Occipital lobe (tissue), 2 donors: ENCODE measurements around the gene MED27. TPM values are rescaled to one million over a fixed set of nuclear protein-coding genes. Genes with fewer than 3 reads are reported as not detected.

ENCODE experiments used
- DNase-seq: peaks from one replicate; lab custom pipeline; 2025; lab: John Stamatoyannopoulos, UW
- total RNA-seq: library from RNA; depleted of rRNA; stranded (reverse); fragments of >200 nt; gene quantifications from one replicate; pipeline ENCODE4 v1.2.3, GENCODE V29; 2014

The MED27 gene
- total RNA-seq, 1 donor from 2014 or later, result 11.5 TPM

GRCh38 chr9:131971482-131972074 is 108.1 kb downstream of the MED27 start:
- DNase-seq, result no peak

- DNase-seq, result no peak
Measured at GRCh38 chr9:131969469-131969989, 110.1 kb downstream of the MED27 start.

GRCh38 chr9:131968632-131969031 is 111.0 kb downstream of the MED27 start:
- no peak for DNase-seq

- no peak for DNase-seq
Measured at GRCh38 chr9:131965841-131966240, 113.8 kb downstream of the MED27 start.

- DNase-seq, result no peak
Measured at GRCh38 chr9:131965103-131965502, 114.6 kb downstream of the MED27 start.

DNA sequence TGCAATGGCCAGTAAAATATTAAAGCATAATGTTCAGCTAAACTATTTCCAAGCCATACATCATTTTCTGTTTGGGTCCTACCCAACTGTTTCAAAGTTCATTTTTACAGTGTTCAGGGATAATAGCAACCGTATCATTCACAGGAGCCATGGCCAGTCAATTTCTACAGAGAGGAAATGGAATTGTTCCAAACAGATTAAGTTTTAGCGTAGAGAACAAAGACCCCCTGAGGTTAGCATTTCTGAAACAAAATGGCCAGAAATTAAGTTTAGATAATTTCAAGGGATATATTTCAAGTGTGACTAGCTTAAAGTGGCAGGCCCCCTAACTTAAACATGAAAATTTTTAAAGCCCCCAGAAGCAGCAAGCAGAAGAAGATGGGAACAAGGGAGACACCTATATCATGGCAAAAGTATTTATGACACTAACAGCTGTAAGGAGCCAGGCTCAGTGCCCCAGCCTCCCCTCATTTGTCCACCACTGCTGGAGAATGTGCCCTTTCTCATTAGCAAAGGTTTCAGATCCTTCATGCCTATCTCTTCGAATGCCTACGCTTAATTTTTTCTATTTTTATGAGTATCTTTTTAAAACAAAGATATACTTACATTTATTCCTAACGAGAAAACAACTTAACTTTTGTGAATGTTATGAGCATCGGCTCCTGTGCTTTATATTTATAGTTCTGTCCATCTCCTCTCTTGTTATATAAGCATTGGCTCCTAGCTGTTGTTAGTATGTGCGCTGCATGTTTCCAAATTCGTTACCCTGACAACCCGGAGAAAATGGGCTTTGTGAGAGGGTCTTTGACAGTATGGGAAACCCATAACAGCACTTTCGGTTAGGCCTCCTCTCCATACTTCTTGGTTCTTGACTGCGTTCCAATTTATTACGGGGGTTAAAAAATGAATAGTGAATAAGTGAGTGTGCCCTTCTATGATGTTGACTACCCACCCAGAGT is 116.3 kb downstream of the MED27 start:
- DNase-seq, result no peak

DNA sequence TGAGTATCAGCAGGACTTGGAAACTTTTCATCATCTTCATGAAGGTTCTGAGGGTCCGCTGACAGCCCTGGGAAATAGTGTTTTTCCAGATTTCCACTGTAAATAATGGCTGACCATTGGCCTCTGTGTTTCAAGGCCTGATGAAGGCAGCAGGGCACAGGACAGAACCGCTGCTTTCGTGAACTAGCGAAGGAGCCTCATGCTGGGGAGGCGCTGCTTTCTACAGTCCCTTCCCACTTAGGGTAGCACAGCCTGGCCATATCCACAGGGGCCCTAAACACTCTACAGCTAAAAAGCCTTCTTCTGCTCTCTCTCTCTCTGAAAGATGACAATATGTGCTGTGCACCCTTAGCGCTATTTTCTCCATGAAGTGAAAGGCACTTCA is 118.2 kb downstream of the MED27 start:
- DNase-seq, result no peak

DNA sequence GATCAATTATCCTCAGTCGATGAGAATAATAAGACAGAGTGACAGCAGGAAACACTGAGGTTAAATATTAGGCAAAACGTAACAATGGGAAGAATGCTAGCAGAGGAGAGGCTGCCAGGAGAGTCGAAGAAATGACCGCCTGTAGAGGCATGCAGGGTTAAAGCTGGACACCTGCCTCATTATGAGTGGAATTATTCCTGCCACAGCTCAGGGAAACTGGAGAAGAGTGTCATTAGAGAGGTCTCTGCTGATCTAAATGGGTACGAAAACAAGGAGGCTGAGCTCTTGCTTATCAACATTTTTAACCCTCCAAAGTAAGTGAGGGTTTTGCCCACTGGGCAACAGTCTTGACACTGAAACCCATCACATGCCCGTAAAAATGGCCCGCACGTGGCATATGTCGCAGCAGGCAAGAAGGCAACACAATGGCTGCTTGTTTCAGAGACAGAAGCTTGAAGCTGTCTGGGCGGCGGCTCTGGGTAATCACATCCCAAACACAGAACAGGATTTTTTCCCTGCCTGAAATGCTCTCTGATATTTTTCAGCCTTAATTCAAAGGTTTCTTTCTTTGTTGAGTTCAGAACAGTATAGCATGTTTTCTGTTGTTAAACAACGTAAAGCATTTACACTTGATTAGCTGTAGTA is 118.7 kb downstream of the MED27 start:
- DNase-seq, result peak; percentile 19

DNA sequence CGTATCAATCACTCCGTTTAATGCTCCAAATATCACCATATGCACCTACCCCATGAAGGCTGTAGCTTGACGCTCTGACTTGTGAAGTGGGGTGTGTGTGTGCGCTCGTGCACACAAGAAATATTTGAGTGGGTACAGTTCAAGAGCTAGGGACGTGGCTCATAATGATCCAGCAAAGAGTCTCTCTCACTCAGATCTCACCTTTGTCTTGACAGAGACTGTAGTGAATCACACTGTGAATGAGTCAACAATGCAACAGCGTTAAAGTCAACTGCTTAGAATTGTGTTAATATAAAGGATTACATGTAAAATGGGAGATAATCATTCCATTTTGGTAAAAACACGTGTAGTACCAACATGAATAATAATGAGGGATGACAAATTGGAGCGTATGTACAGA is 119.4 kb downstream of the MED27 start:
- no peak for DNase-seq

GRCh38 chr9:131959887-131960286 is 119.8 kb downstream of the MED27 start:
- no peak for DNase-seq

GRCh38 chr9:131959056-131959455 is 120.6 kb downstream of the MED27 start:
- DNase-seq, result no peak

DNA sequence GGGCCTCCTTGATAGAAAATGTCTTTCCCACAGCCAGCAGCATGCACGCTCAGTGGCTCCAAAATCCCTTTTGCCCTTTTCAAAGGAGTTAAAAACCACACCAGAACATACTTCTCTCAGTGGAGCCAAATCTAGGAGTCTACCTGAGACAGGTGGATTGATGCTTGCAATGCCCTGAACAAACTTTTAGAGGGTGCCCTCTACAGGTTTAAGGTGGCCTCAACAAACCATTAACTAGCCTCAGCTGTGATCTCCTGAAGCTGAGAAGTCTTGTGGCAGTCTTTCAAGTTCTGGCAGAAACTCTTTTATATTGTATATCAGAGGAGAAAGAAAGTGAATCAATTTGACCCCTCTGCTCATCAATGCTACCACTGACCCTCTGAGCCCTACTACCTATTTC is 125.4 kb downstream of the MED27 start:
- no peak for DNase-seq

DNA sequence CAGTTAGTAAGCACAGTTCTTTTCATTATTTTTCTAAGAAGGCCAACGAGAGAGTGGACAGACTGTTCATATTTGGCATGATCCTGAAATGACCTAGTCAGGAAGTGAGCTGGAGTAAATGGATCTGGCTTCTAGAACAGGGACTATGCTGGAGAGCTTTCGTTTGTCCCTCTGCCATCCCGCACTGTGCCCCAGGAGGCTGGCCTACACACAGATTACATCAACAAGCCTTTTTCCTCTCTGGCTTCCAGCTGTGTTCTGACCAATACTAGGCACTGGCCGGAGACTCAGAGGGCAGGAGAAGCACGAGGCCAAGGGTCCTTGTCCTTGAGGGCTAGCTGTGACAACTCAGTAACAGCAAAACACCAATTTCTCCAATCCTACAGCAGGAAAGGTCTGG is 127.8 kb downstream of the MED27 start:
- DNase-seq, result no peak

- no peak for DNase-seq
Measured at GRCh38 chr9:131951155-131951554, 128.5 kb downstream of the MED27 start.

GRCh38 chr9:131950487-131950886 is 129.2 kb downstream of the MED27 start:
- DNase-seq, result no peak

- DNase-seq, result no peak
Measured at GRCh38 chr9:131946180-131946579, 133.5 kb downstream of the MED27 start.

DNA sequence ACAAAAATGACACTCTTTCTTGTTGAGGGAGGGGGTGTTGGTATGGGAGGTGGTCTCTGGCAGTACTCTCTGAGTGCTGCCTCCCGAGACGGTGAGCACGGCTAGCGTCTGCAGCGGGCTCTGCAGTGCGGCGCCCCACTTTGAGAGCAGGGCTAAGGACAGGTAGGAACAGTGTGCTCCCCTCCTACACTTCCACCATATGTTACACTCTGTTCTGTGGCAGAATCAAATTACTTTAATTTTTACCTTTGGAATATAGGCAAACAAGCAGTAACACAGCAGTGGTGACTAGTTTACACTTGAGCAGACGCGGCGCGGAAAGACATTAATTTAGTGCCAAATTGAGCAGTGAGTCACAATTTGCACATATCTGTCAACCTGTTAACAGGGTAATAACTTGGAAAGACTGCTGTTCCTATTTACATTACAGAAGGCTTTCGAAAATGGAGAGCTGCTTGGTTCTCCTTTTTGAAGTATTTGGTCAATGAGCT is 136.3 kb downstream of the MED27 start:
- peak; percentile 28 for DNase-seq

- DNase-seq, result no peak
Measured at GRCh38 chr9:131942146-131942720, 137.4 kb downstream of the MED27 start.

DNA sequence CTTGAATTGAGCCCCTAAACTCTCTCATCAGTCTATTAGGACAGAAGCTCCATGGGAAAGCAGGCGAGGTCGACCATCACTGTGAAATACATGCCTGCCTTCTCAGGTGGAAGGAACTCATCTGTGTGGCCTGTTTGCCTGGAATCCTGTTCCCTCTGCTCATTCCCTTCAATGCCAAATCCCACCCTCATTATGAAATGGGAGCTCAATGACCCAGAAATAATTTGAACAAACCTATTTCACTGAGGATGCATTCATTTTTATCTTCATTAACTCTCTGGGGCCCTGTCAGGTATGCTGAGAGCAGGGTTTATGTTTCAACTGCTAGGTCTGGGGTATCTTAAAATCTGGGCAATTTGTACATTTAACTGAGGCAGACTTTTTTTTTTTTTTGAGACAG is 142.2 kb downstream of the MED27 start:
- DNase-seq, result no peak

GRCh38 chr9:131936929-131937328 is 142.7 kb downstream of the MED27 start:
- DNase-seq, result no peak

- no peak for DNase-seq
Measured at GRCh38 chr9:131934673-131935072, 145.0 kb downstream of the MED27 start.

DNA sequence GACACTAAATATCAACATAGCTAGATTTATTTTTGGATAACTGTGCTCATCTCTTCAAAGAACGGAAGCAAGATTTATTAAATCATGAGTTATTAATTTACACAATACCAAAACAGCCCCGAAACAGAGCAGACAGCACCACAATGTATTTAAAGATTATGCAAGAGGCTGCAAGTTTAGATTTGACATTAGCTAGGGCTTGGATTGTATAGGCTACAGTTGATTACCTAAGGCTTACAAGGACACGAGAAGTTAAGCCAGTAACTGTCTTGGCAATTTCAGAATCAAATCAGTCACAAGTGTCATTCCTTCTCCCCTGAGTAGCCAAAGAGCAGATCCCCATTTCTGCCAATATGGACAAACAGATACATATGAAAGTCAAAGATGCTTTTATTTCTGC is 152.6 kb downstream of the MED27 start:
- no peak for DNase-seq
